Activated CD4-positive, alpha-beta T cell treated with anti-CD3 and anti-CD28 coated beads for 48 hours (primary cell): ENCODE results near the gene GABRD.

Experiments used
- DNase-seq: peaks from one replicate; pipeline ENCODE4 v3.0.0-alpha.2; 2020

Gene GABRD

GRCh38 chr1:2041305-2041704, 22.2 kb downstream of the GABRD start:
- no peak for DNase-seq

DNA sequence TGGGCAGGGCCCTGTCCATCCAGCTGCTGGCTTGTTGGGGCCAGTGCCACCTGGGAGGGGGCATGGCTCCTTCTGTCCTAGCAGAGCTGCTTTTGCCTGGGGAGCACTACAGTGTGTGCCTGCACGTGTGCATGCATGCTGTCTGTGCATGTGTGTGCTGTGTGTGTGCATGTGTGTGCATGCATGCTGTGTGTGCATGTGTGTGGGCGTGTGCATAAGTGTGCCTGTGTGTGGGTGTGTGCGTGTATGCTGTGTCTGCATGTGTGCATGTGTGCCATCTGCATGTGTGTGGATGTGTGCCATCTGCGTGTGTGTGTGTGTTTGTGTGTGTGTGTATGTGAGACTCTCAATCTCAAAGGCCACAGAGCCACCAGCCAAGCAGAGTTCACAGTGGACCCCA, 22.7 kb downstream of the GABRD start:
- DNase-seq, result no peak

GRCh38 chr1:2042830-2043773, 24.0 kb downstream of the GABRD start:
- DNase-seq, result no peak

DNA sequence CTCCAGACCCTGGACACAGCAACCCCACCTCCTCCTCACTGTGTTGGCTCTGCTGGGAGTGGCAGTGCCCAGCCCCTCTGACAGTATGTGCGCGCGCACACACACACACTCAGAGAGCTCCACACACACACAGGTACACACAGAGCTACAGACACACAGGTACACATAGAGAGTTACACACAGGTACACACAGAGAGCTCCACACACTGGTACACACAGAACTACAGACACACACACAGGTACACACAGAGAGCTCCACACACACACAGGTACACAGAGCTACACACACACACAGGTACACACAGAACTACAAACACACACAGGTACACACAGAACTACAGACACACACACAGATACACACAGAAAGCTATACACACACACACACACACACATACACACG, 24.7 kb downstream of the GABRD start:
- DNase-seq, result no peak

DNA sequence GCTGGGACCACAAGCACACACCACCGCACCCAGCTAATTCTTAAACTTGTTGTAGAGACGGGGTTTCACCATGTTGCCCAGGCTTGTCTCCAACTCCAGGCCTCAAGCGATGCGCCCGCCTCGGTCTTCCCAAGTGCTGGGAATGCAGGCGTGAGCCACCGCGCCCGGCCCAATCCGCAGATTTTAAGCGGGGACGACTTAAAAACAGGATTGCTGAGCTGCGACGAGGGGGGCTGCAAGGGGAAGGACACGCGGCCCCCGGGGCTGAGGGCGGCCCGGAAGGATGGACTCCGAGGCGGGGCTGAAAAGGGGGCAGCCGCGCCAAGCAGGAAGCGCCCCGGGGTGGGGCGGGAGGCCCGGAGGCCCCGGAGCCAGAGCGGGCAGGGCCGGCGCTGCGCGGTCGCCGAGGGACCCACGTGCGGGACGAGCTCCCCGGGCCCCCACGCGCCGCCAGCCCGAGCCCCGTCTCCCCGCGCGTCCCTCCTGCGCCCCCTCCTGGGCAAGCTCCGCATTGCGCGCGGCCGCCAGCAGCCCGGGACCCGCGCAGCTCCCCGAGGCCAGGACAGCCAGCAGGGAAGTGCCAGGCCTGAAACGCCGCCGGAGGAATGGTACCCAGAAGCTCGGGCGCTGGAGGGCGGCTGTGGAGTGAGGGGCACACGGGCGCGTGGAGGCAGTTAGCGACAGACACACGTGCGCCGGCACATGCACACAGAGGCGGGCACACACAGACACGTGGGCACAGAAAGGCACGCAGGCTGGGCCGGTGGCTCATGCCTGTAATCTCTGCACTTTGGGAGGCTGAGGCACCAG, 25.6 kb downstream of the GABRD start:
- DNase-seq, result peak; percentile 83

- DNase-seq, result no peak
Observed at GRCh38 chr1:2045468-2046173, 26.5 kb downstream of the GABRD start.

GRCh38 chr1:2046174-2046917, 27.2 kb downstream of the GABRD start:
- DNase-seq, result peak; percentile 68

GRCh38 chr1:2046953-2047748, 28.0 kb downstream of the GABRD start:
- no peak for DNase-seq

DNA sequence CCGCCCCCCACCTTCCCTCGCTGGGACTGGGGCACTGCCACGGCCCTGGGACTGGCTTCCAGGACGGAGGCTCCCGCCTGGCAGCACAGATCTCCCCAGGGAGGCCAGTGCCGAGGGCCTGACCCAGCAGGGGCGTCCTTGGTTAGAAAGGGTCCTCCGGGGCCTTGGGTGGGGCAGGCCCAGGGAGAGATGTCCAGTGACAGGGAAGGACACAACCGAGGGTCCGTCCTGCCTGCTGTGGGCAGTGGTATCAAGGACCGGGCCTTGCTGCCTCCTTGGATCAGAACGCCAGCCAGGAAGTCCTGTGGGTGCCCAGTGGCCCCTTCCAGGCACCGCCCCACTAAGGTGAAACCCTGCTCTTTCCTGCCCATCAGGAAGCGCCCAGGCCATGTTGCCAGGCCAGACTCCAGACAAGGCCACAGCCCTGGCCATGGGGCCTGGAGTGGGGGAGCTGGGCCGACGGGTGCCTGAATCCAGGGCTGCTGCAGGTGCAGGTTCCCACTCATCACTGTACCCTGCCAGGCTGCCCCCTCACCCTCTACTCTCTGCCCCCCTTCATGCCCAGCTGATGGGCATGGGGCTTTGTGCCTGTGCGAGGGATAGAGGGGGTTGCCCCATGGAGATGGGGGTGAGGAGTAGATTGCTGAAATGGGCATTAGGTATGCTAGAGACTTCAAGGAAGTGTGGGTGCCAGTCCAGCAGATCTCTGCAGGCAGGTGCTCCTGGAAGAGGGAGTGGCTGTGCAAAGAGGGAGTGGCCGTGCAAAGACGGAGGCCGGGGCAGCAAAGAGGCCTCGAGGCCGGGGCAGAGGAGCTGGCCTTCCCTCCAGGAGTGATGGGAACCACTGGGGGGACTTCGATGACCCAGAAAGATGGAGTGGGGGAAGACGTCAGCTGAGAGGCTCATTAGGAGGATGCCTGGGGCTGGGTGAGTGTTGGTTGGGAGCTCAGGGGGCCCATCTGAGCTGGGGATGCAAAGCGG, 28.9 kb downstream of the GABRD start:
- DNase-seq, result no peak

GRCh38 chr1:2049225-2049717, 30.1 kb downstream of the GABRD start:
- DNase-seq, result no peak

- DNase-seq, result peak; percentile 94
Observed at GRCh38 chr1:2049718-2050431, 30.7 kb downstream of the GABRD start, which contains the start of gene PRKCZ. Gene PRKCZ, plus strand, starts transcription at chr1:2050411. Its CDS starts 220 bp downstream, at chr1:2050631.

DNA sequence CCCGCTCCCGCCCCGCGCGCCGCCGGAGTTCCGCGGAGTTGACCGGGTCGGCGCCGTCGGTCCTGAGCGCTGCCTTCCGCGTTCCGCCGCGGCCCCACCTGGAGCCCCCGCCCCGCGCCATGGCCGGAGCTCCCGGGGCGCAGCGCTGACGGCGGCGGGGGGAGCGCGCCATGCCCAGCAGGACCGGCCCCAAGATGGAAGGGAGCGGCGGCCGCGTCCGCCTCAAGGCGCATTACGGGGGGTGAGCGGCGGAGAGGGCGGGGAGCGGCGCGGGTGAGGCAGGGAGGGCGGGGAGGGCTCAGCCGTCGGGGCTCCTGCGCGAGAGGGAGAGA, 31.3 kb downstream of the GABRD start:
- peak; percentile 38 for DNase-seq

GRCh38 chr1:2050793-2051682, 31.9 kb downstream of the GABRD start:
- DNase-seq, result peak; percentile 27

GRCh38 chr1:2052054-2052679, 33.0 kb downstream of the GABRD start:
- no peak for DNase-seq

GRCh38 chr1:2052756-2053155, 33.6 kb downstream of the GABRD start:
- no peak for DNase-seq

DNA sequence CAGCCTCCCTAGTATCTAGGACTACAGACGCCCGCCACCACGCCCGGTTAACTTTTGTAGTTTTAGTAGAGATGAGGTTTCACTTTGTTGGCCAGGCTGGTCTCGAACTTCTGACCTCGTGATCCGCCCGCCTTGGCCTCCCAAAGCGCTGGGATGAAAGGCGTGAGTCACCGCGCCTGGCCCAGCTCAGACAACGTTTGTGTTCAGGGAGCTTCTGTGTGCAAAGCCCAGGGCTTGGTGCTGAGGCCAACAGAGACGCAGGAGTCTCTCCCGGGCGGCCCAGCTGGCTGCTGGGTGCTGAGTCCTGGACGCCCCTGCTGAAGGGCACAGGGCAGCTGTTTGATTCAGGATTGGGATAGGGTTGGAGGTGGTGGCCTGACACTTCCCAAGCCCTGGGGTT, 34.1 kb downstream of the GABRD start:
- DNase-seq, result no peak

DNA sequence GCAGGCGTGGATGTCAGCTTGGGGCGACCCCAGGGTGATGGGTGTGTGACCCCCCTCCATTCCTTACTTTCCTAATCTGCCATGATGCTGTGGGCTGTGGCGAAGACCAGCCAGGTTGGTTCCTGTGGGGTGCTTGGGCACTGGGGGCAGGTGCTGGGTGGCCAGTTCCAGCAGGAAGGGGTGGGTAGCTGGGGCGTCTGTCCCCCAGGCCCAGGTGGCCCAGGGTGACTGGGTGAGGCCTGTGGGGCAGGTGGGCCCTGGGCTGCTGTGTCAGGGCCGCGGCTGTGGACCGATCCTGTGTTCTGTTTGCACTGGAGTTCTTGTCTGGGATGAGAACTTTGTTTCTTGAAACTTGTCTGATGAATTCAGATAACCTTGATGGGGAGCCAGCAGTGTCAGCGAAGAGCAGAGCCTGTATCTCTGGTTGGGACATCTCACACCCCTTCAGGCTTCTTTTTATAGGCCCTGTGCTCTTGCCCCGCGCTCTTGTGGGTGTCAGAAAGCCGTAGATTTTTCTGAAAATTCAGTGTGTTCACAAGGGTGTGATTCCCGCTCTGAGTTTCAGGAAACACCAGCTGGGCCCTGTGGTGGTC, 34.7 kb downstream of the GABRD start:
- DNase-seq, result no peak

DNA sequence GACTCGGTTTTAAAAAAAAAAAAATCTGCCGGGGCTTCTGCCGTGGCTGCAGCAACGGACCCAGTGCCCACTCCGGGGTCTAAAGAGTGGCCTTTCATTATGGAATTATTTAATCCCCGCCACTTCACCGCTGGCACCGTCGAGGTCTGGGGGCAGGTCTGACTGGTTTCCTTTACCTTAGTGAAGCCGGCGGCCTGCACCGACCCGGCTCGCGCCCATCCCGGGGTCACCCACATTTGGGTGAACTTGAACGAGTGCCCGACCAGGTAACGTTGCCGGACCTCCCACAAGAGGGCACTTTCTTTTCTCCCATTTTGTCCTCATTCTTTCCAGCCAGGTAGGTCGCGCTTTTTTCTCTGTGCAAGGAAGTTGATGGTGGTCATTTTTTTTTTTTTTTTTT, 35.4 kb downstream of the GABRD start:
- no peak for DNase-seq
